Thoracic aorta (tissue), 2 donors: Measurements from ENCODE around the gene TOMM6. TPM values are rescaled to one million over a fixed set of nuclear protein-coding genes. Genes with fewer than 3 reads are reported as not detected.
"Not testable (repeated sequence)": the region's sequence is repeated elsewhere in the genome, so short reads cannot be mapped to it uniquely, and the experiment has no call there.

Experiments
- ATAC-seq: fragments of 150-250 bp; one replicate; pipeline ENCODE4 v1.8.0; 2017; ENCODE audit warnings: low read depth; ENCODE audit not compliant: insufficient number of reproducible peaks, low FRiP score
- DNase-seq: peaks from one replicate; pipeline ENCODE4 v3.0.0-alpha.2; 2020; ENCODE audit warnings: low spot score
- H3K27ac ChIP-seq, 2 donors: fragments of 200-600 bp; sonication (generic); 1 replicate in 1 of 2; 2 replicates in 1 of 2; pipeline ENCODE4 v1.5.1; 2016; ENCODE audit warnings: mild to moderate bottlenecking in 2 of 2, moderate library complexity in 2 of 2
- H3K27me3 ChIP-seq: fragments of 200-600 bp; sonication (generic); replicated peaks from 2 replicates; pipeline ENCODE4 v1.6.0; 2016; ENCODE audit warnings: mild to moderate bottlenecking; ENCODE audit not compliant: insufficient read depth
- H3K36me3 ChIP-seq: fragments of 200-600 bp; sonication (generic); one replicate; pipeline ENCODE4 v1.5.1; 2016
- H3K4me1 ChIP-seq, 2 donors: fragments of 200-600 bp; sonication (generic); 1 replicate in 1 of 2; 2 replicates in 1 of 2; pipeline versions ENCODE4 v1.5.1 to v1.6.0; 2016; ENCODE audit warnings: low read depth in 2 of 2, mild to moderate bottlenecking in 1 of 2; ENCODE audit not compliant: control insufficient read depth in 1 of 2
- H3K4me3 ChIP-seq: fragments of 200-600 bp; sonication (generic); 2 replicates; pipeline ENCODE4 v1.5.1; 2016; ENCODE audit warnings: mild to moderate bottlenecking
- H3K9me3 ChIP-seq: fragments of 200-600 bp; sonication (generic); 2 replicates; pipeline ENCODE4 v1.5.1; 2016
- CTCF ChIP-seq: fragments of 200-600 bp; sonication (generic); IDR thresholded peaks from one replicate; pipeline ENCODE4 v1.5.1; 2019; ENCODE audit warnings: antibody characterized with exemption
- total RNA-seq, 2 donors: library from RNA; depleted of rRNA; stranded (reverse); fragments of >200 nt; gene quantifications; one replicate each; pipeline versions ENCODE4 v1.1.0 to v1.2.3, GENCODE V29; 2016

The TOMM6 gene
- total RNA-seq, 2 donors from 2014 or later = 62.7 to 63.1 TPM

GRCh38 chr6:41757931-41758640, 29.4 kb upstream of the TOMM6 start:
- TF ChIP-seq CTCF = no peak
- Histone ChIP-seq H3K27ac (no peak overlapping the region), H3K9me3 (no peaks in the 10 kb centered on the region), H3K4me1 (no peaks in the 10 kb centered on the region), H3K27me3 (no peaks in the 10 kb centered on the region), H3K36me3 (no peaks in the 10 kb centered on the region), H3K4me3 (no peak overlapping the region)
- no peak for DNase-seq
- no peak for ATAC-seq

- no peak for ATAC-seq
- no peaks in the 10 kb centered on the region for H3K9me3 ChIP-seq
- H3K4me3 ChIP-seq = no peak overlapping the region
- no peaks in the 10 kb centered on the region for H3K36me3 ChIP-seq
- H3K27me3 ChIP-seq = no peaks in the 10 kb centered on the region
- DNase-seq = no peak
- H3K4me1 ChIP-seq = no peaks in the 10 kb centered on the region
- H3K27ac ChIP-seq = no peak overlapping the region
- TF ChIP-seq CTCF = no peak
These were observed 28.9 kb upstream of the TOMM6 start for GRCh38 chr6:41758641-41759035.

GRCh38 chr6:41759106-41759904, 28.2 kb upstream of the TOMM6 start:
- no peaks in the 10 kb centered on the region for H3K27me3 ChIP-seq
- no peak overlapping the region for H3K4me3 ChIP-seq
- TF ChIP-seq CTCF = no peak
- no peaks in the 10 kb centered on the region for H3K36me3 ChIP-seq
- no peaks in the 10 kb centered on the region for H3K4me1 ChIP-seq
- H3K27ac ChIP-seq = no peak overlapping the region
- H3K9me3 ChIP-seq = no peaks in the 10 kb centered on the region
- no peak for DNase-seq
- ATAC-seq = no peak

GRCh38 chr6:41759905-41760579, 27.5 kb upstream of the TOMM6 start:
- Histone ChIP-seq H3K27me3 (no peaks in the 10 kb centered on the region), H3K4me1 (no peaks in the 10 kb centered on the region), H3K4me3 (no peak overlapping the region), H3K27ac (no peak overlapping the region), H3K36me3 (no peaks in the 10 kb centered on the region), H3K9me3 (no peaks in the 10 kb centered on the region)
- ATAC-seq (no peak), DNase-seq (no peak)
- no peak for TF ChIP-seq CTCF

GRCh38 chr6:41763470-41763869, 24.0 kb upstream of the TOMM6 start:
- H3K27me3 ChIP-seq = no peaks in the 10 kb centered on the region
- H3K36me3 ChIP-seq = no peaks in the 10 kb centered on the region
- no peak overlapping the region for H3K4me3 ChIP-seq
- H3K27ac ChIP-seq = no peak overlapping the region
- ATAC-seq (no peak), DNase-seq (no peak)
- TF ChIP-seq CTCF = no peak
- H3K9me3 ChIP-seq = no peaks in the 10 kb centered on the region
- peaks cover 0 to 7% of the 10 kb centered on the region in 2 donors for H3K4me1 ChIP-seq

GRCh38 chr6:41766043-41766664, 21.3 kb upstream of the TOMM6 start:
- not testable (repeated sequence) for H3K4me1 ChIP-seq, H3K36me3 ChIP-seq, H3K27ac ChIP-seq, H3K27me3 ChIP-seq, ATAC-seq, H3K9me3 ChIP-seq, H3K4me3 ChIP-seq, DNase-seq
